ENCODE results near the gene GARS1.

Gene GARS1

DNA sequence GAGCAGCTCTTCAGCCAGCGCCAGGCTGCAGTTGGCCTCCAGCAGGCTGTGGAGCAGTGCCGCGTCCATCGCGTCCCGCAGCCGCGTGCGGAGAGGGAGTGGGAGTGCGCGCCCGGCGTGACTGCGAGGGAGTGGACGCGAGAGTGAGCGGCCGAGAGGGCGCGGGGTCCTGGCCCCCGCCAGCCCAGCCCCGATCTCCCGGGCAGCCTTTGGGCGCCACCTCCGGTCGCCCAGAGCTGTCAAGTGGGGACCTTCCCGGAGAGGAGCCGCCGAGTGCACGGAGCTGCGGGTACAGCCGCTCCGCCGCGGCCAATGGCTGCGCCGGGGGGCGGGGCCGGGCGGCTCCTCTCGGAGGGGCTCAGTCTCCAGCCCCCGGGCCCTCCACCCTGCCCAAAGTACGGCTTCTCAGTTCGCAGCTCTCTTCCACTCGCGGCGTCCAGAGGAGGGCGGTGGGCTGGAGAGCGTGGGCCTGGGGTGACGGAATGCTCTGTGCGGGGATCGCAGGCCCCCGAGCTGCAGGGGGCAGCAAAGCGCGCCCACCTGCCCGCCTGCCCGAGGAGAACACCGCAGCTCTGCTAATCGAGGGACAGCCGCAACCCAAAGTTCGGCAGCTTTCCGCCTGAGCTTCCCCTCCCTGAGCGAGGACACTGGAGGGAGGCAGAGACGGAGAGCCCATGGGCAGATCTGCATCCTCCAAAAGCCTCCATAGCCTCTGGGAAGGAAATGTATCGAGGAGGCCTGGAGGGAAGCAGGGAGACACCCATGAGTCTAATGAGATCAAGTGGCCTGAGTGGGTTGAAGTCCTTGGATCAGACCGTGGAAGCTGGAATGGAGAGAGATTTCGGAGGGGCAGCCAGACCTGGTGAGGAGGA is 87.8 kb downstream of the GARS1 start, which contains the start of gene CRHR2:
Gene CRHR2, minus strand, starts transcription at position 245 of the 872 bp plus-strand sequence. Its CDS starts 176 bp downstream, at position 69.
- DNase-seq, result peak; percentile 66

- no peak for DNase-seq
These were observed 88.6 kb downstream of the GARS1 start for GRCh38 chr7:30683306-30683705.

All from NCI-H2171 treated with DMSO at 0.1 percent for 48 hours (cell line).